ENCODE results near the gene DHRS4.
"Not testable (repeated sequence)": the region's sequence is repeated elsewhere in the genome, so short reads cannot be mapped to it uniquely, and the experiment has no call there.

DHRS4 gene

DNA sequence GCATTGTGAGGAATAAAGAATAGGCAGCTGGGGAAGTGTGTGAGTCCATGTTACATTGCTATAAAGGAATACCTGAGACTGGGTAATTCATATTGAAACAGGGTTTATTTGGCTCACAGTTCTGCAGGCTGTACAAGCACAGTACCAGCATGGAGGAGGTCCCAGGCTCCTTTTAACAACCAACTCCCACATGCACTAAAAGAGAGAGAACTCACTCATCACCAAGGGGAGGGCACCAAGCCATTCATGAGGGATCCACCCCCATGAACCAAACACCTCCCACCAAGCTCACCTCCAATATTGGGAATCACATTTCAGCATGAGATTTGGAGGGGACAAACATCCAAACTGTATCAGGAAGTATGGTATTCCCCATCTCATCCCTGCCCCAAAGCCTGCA, 11.9 kb upstream of the DHRS4 start:
- DNase-seq = no peak

DNA sequence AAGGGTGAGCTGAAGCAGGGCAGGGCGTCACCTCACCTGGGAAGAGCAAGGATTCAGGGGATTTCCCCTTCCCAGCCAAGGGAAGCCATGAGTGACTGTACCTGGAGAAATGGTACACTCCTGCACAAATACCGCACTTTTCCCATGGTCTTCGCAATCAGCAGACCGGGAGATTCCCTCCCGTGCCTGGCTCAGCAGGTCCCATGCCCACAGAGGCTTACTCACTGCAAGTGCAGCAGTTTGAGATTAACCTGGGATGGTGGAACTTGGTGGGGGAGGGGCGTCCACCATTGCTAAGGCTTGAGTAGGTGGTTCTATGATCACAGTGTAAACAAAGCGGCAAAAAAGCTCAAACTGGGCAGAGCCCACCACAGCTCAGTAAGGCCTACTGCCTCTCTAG, 11.0 kb upstream of the DHRS4 start:
- no peak for DNase-seq

DNA sequence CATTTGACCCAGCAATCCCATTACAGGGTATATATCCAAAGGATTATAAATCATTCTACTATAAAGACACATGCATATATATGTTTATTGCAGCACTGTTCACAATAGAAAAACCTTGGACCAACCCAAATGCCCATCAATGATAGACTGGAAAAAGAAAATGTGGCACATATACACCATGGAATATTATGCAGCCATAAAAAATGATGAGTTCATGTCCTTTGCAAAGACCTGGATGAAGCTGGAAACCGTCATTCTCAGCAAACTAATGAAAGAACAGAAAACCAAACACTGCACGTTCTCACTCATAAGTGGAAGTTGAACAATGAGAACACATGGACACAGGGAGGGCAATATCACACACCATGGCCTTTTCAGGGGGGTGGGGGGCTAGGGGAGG, 4.5 kb upstream of the DHRS4 start:
- DNase-seq = not testable (repeated sequence)

DNA sequence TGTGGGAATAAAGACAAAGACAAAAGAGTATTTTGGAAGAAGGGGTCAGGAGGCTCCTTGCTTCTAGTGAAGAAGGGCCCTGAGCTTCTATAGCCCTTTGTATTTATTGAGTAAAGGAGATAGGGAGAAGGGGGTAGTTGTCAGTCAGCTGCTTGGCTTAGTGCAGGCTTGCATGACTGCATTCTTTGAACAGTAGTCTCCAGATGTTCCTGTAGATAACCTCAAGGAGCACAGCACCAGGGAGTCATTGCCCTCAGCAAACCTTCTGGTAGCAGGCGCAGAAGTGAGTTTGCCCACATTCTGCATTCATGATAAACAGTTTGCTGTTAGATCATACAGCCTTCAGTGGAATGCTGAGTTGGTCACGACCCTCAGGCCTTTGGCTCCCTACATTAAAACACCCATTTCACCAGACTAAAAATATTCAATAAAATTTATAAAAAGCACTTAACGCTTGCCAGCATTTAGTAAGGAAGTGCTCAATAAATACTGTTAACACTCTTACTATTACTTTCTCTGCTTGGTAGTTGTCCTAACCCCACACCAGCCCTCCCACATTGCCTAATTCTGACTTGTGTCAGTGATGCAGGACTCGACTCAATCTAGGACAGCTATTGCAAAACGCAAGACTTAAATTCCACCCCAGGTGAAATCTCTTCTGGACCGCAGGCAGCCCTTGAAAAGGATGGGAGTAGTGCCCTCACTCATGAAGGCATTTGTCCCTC, 3.0 kb upstream of the DHRS4 start:
- no peak for DNase-seq

DNA sequence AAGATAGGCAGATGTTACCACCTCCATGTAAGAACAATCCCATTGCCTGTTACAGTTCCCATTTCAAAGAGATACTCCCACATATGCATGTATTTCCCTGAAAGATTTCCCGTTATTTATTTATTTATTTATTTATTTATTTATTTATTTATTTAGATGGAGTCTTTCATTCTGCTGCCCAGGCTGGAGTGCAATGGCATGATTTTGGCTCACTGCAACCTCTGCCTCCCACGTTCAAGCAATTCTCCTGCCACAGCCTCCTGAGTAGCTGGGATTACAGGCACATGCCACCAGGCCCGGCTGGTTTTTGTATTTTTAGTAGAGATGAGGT, 2.5 kb upstream of the DHRS4 start:
- DNase-seq = not testable (repeated sequence)

DNA sequence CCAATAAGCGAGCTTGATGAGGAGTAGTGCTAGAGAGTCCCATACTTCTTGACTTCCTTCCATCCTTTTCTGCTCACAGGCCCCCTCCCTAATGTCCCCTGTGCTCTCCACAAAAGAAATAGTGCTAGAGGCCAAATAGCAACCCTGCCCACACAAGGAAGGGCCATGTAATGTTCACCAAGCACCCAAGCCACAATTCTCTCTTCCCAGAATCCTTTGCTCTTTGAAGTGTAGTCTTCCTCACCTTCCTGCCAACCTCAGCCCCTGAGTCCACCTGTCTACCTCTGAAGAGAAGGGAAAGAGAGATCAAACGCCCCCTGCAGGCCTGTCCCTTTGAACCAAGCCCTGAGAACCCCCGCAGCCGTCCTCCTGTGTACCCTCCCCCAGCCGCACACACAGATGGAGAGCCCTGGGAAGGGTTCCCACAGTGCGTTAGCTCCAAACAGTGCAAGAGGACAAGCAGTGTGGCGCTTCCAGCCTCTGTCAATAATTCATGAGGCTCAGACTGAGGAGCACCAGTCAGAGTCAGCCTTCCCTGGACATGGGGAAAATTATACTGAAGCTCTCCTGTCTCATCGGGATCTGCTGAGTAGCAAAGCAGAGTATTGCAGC, 1.9 kb upstream of the DHRS4 start:
- no peak for DNase-seq

DNA sequence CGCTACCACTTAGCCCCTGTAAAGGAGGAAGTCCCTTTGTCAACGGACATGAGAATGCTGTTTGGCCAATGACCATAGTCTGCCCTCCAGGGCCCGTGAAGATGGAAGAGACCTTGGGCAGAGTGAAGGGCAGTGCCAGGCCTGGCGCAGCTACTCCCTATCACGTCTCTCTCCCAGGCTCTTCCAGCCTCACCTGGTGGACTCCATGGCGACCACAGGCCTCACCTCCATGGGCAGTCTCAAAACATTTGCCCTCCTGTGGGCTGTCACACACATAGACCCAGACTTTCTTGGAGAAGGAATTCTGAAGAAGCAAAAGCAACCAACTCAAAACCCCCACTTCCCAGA, 480 bp upstream of the DHRS4 start:
- DNase-seq = not testable (repeated sequence)

DNA sequence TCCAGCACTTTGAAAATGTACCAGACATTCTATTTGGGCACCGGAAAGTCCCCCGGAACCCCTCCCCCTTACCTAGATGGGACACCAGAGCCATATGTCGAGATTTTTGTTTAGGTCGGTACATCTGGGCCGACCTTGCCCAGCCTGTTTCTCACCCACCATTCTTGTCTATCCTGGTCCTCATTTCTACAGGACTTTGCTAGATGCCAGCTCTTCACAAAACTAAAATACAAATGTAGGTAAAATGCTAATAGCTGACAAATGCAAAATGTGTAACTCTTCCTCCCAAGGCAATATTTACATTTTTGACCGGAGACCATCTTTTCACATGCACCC, 677 bp downstream of the DHRS4 start:
- DNase-seq = not testable (repeated sequence)

DNA sequence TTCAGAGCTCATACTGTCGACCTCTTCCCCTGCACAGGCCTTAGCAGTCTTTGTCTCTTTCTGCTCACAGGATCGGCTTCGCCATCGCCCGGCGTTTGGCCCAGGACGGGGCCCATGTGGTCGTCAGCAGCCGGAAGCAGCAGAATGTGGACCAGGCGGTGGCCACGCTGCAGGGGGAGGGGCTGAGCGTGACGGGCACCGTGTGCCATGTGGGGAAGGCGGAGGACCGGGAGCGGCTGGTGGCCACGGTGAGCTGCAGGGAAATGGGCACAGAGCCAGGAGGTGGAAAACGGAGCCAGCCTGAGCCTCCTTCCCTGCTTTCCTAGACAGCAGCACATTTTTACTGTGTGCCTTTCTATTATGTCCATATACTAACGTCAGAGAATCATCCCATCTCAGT, 1.4 kb downstream of the DHRS4 start:
- not testable (repeated sequence) for DNase-seq

DNA sequence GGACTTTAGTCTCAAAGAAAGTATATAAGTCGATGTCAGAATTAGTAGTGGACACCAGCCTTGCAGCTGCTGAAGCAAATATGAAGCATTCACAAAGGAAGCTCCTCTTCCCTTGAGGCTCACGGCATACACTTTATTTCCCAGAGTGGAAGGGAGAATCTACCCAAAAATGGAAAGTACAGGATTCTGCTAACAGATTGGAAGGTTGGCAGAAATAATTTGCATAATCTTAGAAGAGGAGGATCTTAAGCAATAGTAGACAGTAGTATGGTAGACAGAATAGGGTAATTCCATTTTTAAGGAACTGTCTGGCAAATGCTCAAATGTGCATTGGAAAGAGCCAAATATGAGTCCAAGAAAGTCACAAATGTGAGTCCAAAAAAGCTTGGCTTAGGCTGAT, 2.2 kb downstream of the DHRS4 start:
- DNase-seq = not testable (repeated sequence)

DNA sequence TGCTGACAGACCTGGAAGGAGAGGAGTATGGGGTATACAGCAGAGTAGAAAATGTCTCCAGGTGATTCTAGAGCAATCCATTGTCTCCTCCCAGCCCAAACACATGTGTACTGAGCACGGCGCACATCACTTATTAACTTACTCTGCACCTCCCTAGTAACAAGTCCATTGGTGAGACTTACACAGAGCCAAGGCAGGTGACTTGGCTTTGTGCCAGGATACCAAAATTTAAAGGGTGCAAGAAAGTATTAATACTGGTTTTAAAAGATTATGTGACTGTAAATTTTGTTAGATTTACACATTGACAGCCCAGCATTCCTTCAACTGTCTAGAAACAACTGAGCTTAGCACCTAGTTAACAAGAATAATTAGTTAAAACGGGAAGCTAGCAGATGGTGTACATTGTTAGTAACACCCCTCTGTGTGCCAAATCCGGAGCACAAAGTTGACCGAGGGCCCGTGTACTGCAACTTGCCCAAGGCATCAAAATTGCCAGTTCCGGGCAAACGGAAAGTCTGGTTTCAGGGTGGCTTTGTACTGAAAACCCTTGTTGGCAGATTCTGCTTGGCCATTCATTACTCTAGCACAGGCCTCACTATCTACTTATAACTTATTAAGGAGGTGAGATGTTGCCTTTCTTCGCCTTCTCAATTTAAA, 4.5 kb downstream of the DHRS4 start:
- DNase-seq = not testable (repeated sequence)

DNA sequence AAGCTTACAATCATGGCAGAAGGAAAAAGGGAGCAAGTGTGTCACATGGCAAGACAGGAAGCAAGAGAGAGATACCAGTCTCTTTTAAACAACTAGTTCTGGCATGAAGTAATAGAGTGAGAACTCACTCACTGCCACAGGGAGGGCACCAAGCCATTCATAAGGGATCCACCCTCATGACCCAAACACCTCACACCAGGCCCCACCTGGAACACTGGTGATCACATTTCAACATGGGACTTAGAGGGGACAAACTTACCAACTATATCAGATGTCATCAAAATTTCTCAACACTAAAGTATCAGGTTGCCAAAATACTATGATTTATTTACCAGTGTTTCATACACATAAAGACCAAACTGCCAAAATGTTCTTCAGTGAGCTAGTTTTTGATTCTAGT, 7.3 kb downstream of the DHRS4 start:
- DNase-seq = not testable (repeated sequence)

DNA sequence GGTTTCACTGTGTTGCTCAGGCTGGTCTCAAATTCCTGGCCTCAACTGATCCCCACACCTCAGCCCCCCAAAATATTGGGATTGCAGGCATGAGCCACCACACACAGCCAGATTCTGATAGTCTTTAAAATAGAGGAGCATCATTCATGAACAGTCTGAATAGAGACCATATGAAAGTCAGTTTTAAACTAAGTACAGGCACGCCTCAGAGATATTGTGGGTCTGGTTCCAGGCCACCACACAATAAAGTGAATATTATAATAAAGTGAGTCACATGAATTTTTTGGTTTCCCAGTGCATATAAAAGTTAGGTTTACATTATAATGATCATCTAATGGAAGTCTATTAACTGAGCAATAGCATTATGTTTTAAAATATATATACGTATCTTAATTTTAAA, 8.1 kb downstream of the DHRS4 start:
- not testable (repeated sequence) for DNase-seq

DNA sequence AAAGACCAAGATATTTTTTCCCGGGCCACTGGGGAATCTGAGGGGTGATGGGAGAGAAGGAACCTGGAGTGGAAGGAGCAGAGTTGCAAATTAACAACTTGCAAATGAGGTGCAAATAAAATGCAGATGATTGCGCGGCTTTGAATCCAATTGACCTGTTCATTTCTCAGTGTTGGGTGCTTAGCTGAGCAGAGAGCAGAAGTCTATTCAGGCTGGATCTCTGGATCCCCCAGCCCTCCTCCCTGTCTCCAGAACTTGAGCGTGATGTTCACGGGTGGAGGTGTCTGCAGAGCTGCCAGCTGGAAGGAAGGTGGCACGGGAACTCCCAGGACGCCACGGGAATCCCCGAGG, 15.5 kb downstream of the DHRS4 start:
- not testable (repeated sequence) for DNase-seq

DNA sequence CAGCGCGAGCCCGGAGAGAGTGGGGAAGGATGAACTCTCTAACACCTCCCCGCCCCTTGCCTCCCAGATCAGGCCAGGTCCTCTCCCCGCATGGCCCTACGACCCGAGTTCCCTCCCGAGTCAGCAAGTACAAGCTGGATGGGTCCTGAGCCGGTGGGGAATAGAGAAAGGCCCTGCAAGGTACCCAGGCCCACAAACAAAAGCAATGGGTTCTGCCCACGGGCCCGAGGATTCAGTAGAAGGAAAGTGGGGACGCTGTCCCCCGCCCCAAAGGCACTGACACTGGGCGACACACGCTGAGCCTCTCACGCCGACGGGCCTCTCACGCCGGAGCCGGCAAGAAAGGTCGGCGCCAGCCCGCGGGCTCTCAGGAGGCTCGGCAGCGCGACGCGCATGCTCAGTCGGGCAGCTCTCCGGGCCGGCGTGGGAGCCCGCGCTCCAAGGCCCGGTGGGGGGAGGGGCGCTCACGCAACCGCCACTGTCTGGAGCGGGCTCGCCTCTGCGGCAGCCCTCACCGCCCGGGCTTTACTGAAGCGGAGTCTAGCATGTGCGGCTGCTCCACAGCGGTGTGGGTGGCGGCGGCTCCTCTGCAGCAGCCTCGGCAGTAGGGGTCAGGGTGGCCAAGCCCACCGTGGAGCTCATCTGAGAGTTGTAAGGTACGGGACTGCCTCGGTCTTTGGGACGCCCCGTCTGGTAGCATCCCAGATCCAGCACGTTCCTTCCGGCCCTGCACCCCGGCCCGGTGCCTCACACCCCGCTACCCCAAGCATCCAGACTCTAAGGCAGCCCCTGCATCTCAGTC, 16.1 kb downstream of the DHRS4 start:
- not testable (repeated sequence) for DNase-seq

DNA sequence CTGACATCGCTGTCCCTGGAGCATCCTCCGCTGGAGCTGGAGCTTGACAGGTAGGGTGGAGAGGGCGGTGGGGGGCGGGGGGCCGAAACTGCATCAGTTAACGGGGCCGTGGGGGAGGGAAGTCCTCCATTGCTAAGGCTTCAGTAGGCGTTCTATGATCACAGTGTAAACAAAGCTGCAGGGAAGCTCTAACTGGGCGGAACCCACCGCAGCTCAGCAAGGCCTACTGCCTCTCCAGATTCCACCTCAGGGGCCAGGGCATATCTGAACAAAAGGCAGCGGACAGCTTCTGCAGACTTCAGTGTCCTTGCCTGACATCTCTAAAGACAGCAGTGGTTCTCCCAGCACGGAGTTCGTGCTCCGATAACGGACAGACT, 16.7 kb downstream of the DHRS4 start:
- not testable (repeated sequence) for DNase-seq

DNA sequence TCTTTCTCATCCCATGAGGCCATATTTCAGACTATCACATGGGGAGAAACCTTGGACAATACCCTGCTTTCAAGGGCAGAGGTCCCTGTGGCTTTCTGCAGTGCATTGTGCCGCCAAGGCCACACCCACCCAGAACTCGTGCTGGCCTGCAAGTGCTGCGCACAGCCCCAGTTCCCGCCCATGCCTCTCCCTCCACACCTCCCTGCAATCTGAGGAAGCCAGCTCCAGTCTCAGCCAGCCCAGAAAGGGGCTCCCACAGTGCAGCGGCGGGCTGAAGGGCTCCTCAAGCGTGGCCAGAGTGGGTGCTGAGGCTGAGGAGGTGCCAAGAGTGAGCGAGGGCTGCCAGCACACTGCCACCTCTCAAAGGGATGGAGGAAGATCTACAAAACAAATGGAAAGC, 19.6 kb downstream of the DHRS4 start:
- not testable (repeated sequence) for DNase-seq

DNA sequence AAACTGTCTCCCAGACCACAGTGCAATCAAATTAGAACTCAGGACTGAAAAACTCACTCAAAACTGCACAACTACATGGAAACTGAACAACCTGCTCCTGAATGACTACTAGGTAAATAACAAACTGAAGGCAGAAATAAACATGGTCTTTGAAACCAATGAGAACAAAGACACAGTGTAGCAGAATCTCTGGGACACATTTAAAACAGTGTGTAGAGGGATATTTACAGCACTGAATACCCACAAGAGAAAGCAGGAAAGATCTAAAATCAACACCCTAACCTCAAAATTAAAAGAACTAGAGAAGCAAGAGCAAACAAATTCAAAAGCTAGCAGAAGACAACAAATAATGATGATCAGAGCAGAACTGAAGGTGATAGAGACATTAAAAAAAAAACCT, 20.5 kb downstream of the DHRS4 start:
- not testable (repeated sequence) for DNase-seq

DNA sequence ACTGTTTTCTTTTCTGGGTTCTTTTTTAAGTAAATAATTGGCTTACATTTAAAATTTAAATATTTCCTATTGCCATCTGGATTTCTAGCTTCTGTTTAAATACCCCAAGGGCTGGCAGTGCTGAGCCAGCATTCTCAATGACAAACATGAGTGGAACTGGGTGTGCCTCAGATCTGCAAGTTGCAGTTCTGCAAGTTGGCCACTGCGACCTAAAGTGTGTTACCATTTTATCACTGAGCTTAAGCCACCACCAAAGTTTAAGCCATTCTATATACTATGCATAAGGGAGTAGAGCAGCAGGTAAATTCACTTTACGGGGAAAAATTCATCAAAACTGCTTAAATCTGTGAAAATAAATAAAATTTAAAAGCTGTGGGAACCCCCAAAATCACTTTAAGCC, 23.6 kb downstream of the DHRS4 start:
- not testable (repeated sequence) for DNase-seq

DNA sequence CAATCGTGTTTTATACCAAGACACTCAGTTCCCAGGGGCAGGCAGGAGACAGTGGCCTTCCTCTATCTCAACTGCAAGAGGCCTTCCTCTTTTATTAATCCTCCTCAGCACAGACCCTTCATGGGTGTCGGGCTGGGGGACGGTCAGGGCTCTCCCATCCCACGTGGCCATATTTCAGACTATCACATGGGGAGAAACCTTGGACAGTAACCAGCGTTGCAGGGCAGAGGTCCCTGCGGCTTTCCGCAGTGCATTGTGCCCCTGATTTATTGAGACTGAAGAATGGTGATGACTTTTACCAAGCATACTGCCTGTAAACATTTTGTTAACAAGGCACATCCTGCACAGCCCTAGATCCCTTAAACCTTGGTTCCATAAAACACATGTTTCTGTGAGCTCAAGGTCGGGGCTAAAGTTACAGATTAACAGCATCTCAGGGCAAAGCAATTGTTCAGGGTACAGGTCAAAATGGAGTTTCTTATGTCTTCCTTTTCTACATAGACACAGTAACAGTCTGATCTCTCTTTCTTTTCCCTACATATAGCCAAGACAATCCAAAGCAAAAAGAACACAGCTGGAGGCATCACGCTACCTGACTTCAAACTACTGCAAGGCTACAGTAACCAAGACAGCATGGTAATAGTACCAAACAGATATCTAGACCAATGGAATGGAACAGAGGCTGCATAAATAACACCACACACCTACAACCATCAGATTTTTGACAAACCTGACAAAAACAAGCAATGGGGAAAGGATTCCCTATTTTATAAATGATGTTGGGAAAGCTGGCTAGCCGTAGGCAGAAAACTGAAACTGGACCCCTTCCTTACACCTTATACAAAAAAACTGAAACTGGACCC, 28.6 kb downstream of the DHRS4 start:
- DNase-seq = not testable (repeated sequence)

DNA sequence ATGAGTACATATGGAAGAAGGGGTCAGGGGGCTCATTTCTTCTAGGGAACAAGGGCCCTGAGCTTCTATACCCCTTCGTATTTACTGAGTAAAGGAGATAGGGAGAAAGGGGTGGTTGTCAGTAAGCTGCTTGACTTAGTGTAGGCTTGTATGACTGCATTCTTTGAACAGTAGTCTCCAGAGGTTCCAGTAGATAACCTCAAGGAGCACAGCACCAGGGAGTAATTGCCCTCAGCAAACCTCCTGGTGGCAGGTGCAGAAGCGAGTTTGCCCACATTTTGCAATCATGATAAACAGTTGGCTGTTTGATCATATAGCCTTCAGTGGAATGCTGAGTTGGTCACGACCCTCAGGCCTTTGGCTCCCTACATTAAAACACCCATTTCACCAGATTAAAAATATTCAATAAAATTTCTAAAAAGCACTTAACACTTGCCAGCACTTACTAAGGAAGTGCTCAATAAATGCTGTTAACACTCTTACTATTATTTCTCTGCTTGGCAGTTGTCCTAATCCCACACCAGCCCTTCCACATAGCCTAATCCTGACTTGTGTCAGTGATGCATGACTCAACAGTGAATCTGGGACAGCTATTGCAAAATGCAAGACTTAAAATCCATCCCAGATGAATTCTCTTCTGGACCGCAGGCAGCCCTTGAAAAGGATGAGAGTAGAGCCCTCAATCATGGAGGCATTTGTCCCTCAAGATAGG, 31.5 kb downstream of the DHRS4 start:
- DNase-seq = no peak

DNA sequence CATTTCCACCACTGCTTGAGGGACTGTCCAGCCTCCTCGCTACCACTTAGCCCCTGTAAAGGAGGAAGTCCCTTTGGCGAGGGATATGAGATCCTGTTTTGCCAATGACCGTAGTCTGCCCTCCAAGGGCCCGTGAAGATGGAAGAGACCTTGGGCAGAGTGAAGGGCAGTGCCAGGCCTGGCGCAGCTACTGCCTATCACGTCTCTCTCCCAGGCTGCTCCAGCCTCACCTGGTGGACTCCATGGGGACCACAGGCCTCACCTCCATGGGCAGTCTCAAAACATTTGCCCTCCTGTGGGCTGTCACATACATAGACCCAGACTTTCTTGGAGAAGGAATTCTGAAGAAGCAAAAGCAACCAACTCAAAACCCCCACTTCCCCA, 34.6 kb downstream of the DHRS4 start:
- DNase-seq = not testable (repeated sequence)

Measured in NK-92 treated with Interleukin-12 subunit alpha and Interleukin-12 subunit beta, amount 100 ng/mL, for 24 hours (cell line).